Measurements from ENCODE around the gene OLIG1. TPM values are rescaled to one million over a fixed set of nuclear protein-coding genes. Genes with fewer than 3 reads are reported as not detected.
A peak's percentile ranks its signal among the peaks of the same experiment; 100 is the strongest.

Gene OLIG1
- total RNA-seq, 4 donors from 2014 or later = 1.2 TPM; not detected in 3

- no peak overlapping the region for H3K4me3 ChIP-seq (ENCODE audit: low read depth, poor library complexity, severe bottlenecking)
- 19 to 20% methylated on average over 22 to 63 of the region's 76 CpGs for WGBS, 2 donors
- no peak for DNase-seq (ENCODE audit: low spot score in 2 of 2)
- intact Hi-C loops (cut with DNase I; ENCODE audit: low total_unique reads) = no loop called here
- TF ChIP-seq, protein P1, sequence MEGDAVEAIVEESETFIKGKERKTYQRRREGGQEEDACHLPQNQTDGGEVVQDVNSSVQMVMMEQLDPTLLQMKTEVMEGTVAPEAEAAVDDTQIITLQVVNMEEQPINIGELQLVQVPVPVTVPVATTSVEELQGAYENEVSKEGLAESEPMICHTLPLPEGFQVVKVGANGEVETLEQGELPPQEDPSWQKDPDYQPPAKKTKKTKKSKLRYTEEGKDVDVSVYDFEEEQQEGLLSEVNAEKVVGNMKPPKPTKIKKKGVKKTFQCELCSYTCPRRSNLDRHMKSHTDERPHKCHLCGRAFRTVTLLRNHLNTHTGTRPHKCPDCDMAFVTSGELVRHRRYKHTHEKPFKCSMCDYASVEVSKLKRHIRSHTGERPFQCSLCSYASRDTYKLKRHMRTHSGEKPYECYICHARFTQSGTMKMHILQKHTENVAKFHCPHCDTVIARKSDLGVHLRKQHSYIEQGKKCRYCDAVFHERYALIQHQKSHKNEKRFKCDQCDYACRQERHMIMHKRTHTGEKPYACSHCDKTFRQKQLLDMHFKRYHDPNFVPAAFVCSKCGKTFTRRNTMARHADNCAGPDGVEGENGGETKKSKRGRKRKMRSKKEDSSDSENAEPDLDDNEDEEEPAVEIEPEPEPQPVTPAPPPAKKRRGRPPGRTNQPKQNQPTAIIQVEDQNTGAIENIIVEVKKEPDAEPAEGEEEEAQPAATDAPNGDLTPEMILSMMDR (IDR thresholded peaks at IDR 0.05) = no peak
- TF ChIP-seq POLR2A (IDR thresholded peaks at IDR 0.05) = no peak
Measured at GRCh38 chr21:33033094-33033951, 36.6 kb upstream of the OLIG1 start.

DNA sequence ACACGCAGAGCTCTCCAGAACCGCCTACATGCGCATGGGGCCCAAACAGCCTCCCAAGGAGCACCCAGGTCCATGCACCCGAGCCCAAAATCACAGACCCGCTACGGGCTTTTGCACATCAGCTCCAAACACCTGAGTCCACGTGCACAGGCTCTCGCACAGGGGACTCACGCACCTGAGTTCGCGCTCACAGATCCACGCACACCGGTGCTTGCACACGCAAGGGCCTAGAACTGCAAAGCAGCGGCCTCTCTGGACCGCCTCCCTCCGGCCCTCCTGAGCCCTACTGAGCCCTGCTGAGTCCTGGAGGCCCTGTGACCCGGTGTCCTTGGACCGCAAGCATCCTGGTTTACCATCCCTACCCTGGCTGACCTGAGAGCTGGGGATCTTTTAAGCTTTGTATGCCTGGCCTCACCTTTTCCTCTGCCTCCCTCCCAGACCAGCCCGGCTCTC lies 36.0 kb upstream of the OLIG1 start:
- TF ChIP-seq, protein P1 (IDR thresholded peaks at IDR 0.05) = no peak
- TF ChIP-seq POLR2A (IDR thresholded peaks at IDR 0.05) = no peak
- H3K4me3 ChIP-seq (ENCODE audit: low read depth, poor library complexity, severe bottlenecking) = no peak overlapping the region
- DNase-seq (ENCODE audit: low spot score in 2 of 2) = no peak
- 24 to 45% methylated on average over 4 to 20 of the region's 20 CpGs for WGBS, 2 donors
- intact Hi-C loops (cut with DNase I; ENCODE audit: low total_unique reads) = no loop called here

GRCh38 chr21:33035147-33035546 lies 34.8 kb upstream of the OLIG1 start:
- no peak for TF ChIP-seq POLR2A (IDR thresholded peaks at IDR 0.05)
- TF ChIP-seq, protein P1 (IDR thresholded peaks at IDR 0.05) = no peak
- DNase-seq (ENCODE audit: low spot score in 2 of 2) = no peak
- no peak overlapping the region for H3K4me3 ChIP-seq (ENCODE audit: low read depth, poor library complexity, severe bottlenecking)
- intact Hi-C loops (cut with DNase I; ENCODE audit: low total_unique reads) = no loop called here
- WGBS, 2 donors = 70 to 85% methylated on average over 1 of the region's 1 CpG

DNA sequence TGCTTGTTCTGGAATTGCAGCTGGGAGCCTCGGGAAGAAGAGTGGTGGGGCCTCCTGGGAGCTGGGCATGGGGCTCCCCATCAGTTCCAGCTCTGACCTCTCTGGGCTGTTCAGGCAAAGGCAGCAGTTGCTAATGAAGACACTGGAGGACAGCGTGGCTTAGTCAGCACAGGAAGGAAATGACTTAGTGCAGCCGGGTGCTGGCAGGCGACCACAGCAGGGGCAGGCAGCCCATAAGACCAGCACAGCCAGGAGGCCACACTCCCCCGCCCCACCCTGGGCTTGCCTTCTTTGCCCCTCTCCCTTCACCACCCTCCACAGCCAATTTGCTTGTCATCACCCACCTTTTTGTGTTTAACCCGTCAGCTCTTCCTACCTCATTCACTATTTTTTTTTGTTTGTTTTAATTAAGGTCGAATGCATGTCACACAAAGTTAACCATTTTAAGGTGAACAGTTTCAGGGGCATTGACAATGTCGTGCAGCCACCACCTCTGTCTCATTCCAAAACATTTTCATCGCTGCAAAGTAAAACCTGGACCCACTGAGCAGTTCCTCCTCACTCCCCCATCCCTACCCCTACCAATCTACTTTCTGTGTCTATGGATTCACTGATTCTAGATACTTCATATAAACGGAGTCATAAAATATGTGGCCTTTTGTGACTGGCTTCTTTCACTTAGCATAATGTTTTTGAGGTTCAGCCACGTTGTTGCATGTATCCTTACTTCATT lies 33.3 kb upstream of the OLIG1 start:
- no peak for TF ChIP-seq POLR2A (IDR thresholded peaks at IDR 0.05)
- TF ChIP-seq, protein P1 (IDR thresholded peaks at IDR 0.05) = no peak
- DNase-seq (ENCODE audit: low spot score in 2 of 2) = peak in 1 of 2 donors; percentile 23
- intact Hi-C loops (cut with DNase I; ENCODE audit: low total_unique reads) = no loop called here
- 25 to 29% methylated on average over 10 to 11 of the region's 11 CpGs for WGBS, 2 donors
- no peak overlapping the region for H3K4me3 ChIP-seq (ENCODE audit: low read depth, poor library complexity, severe bottlenecking)

DNA sequence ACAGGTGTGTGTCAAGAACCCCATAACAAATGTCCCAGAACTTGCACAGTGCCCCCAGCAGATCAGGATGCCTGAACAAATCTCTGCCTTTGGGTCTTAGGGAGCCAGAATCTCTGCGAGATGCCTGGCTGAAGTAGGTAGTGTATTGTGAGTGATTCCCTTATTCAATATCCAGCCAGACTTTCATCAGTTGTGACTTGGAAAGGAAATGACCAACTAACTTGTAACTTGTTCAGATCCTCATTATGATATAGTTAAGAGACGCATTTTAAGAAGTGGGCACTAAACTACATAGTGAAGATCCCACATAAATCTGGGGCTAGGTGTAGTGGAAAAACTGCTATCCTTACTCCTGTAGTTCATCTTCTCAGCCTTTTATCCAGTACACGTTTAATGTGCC lies 32.4 kb upstream of the OLIG1 start:
- DNase-seq (ENCODE audit: low spot score in 2 of 2) = no peak
- 75 to 80% methylated on average over 3 of the region's 3 CpGs for WGBS, 2 donors
- intact Hi-C loops (cut with DNase I; ENCODE audit: low total_unique reads) = no loop called here
- TF ChIP-seq, protein P1 (IDR thresholded peaks at IDR 0.05) = no peak
- no peak for TF ChIP-seq POLR2A (IDR thresholded peaks at IDR 0.05)
- H3K4me3 ChIP-seq (ENCODE audit: low read depth, poor library complexity, severe bottlenecking) = no peak overlapping the region
